HCT116 (cell line): ENCODE measurements around the gene ROR2. TPM values are rescaled to one million over a fixed set of nuclear protein-coding genes. Genes with fewer than 3 reads are reported as not detected.

Experiments
- ATAC-seq: fragments of 200-7000 bp; cut with Tn5 transposase; 2 replicates; pipeline ENCODE4 v1.9.1; 2020; ENCODE audit warnings: mild to moderate bottlenecking, moderate library complexity
- BruUV-seq: library from RNA; stranded (reverse); fragments of 400-500 nt; replicated peaks from 2 replicates; lab custom pipeline; 2021; lab: Mats Ljungman, UMichigan
- CTCF ChIA-PET: fragments of 300-600 bp; sonication (Branson Sonifier 250); formaldehyde crosslinking; loops from one replicate; lab custom pipeline; 2021; ENCODE audit warnings: antibody characterized with exemption; lab: Charles Lee
- POLR2A ChIA-PET: fragments of 300-600, 350-600 bp; sonication (Branson Sonifier 250); formaldehyde crosslinking; loops from one replicate; lab custom pipeline; 2021; ENCODE audit warnings: antibody characterized with exemption; lab: Charles Lee
- RAD21 ChIA-PET, 2 experiments: fragments of 300-600 bp; sonication (Branson Sonifier 250); formaldehyde crosslinking; loops; one replicate each; lab custom pipeline; 2023; ENCODE audit warnings: low total read pairs in 2 of 2; ENCODE audit not compliant: uncharacterized antibody in 2 of 2, unreplicated experiment in 2 of 2, low non-redundant PET in 1 of 2; lab: Charles Lee
- DNase-seq: peaks from one replicate; pipeline ENCODE4 v3.0.0-alpha.2; 2010; ENCODE audit warnings: low read depth, low spot score
- H2AFZ ChIP-seq: fragments of 200-600 bp; shearing (Covaris generic), sonication (generic); 2 replicates; pipeline ENCODE4 v1.6.1; 2017; ENCODE audit warnings: low read depth, mixed run types, mixed read lengths, antibody characterized with exemption, low read length; ENCODE audit not compliant: poor library complexity, severe bottlenecking
- H3K27ac ChIP-seq: 2 replicates; pipeline ENCODE4 v1.5.1; 2012; ENCODE audit warnings: low read depth, low read length
- H3K27me3 ChIP-seq: fragments of 200-600 bp; sonication (generic); 2 replicates; pipeline ENCODE4 v1.6.1; 2016; ENCODE audit warnings: mixed run types, low read length, mixed read lengths; ENCODE audit not compliant: insufficient read depth
- H3K36me3 ChIP-seq, 2 experiments: fragments of 200-500 bp in 1 of 2; fragments of 200-600 bp in 1 of 2; sonication (Bioruptor generic) in 1 of 2; sonication (generic) in 1 of 2; 2 replicates each; pipeline versions ENCODE4 v1.5.1 to v1.6.1; 2014 to 2016; ENCODE audit warnings: low read length in 2 of 2, inconsistent platforms in 1 of 2, mixed read lengths in 1 of 2, mixed run types in 1 of 2; ENCODE audit not compliant: insufficient read depth in 2 of 2, control insufficient read depth in 1 of 2
- H3K4me1 ChIP-seq, 2 experiments: fragments of 200-600 bp in 1 of 2; sonication (generic) in 1 of 2; 2 replicates each; pipeline versions ENCODE4 v1.5.1 to v1.6.1; 2012 to 2017; ENCODE audit warnings: low read length in 2 of 2, inconsistent platforms in 1 of 2, mild to moderate bottlenecking in 1 of 2, mixed read lengths in 1 of 2, mixed run types in 1 of 2, moderate library complexity in 1 of 2; ENCODE audit not compliant: insufficient read depth in 2 of 2, control insufficient read depth in 1 of 2
- H3K4me2 ChIP-seq: fragments of 200-600 bp; sonication (generic); 2 replicates; pipeline ENCODE4 v1.6.1; 2017; ENCODE audit warnings: mixed run types, low read length, mixed read lengths
- H3K4me3 ChIP-seq, 2 experiments: fragments of 200-600 bp in 1 of 2; sonication (generic) in 1 of 2; replicated peaks in 1 of 2; 2 replicates each; pipeline ENCODE4 v1.5.1; 2011 to 2016; ENCODE audit warnings: low read length in 2 of 2, control low read depth in 1 of 2, low read depth in 1 of 2, mild to moderate bottlenecking in 1 of 2, mixed read lengths in 1 of 2, mixed run types in 1 of 2
- H3K79me2 ChIP-seq: fragments of 200-600 bp; sonication (generic); 2 replicates; pipeline ENCODE4 v1.6.1; 2017; ENCODE audit warnings: mild to moderate bottlenecking, mixed run types, low read length, moderate library complexity, mixed read lengths; ENCODE audit not compliant: insufficient read depth
- H3K9ac ChIP-seq: fragments of 200-600 bp; sonication (generic); 2 replicates; pipeline ENCODE4 v1.6.1; 2016; ENCODE audit warnings: low read length, mixed read lengths
- H3K9me2 ChIP-seq: fragments of 200-600 bp; sonication (generic), shearing (Covaris generic); 2 replicates; pipeline ENCODE4 v1.6.1; 2017; ENCODE audit warnings: mixed run types, mild to moderate bottlenecking, moderate library complexity; ENCODE audit not compliant: insufficient read depth
- H3K9me3 ChIP-seq, 2 experiments: fragments of 200-500 bp in 1 of 2; fragments of 200-600 bp in 1 of 2; sonication (Bioruptor generic) in 1 of 2; sonication (generic) in 1 of 2; 2 replicates each; pipeline ENCODE4 v1.6.1; 2014 to 2017; ENCODE audit warnings: low read length in 2 of 2, mixed read lengths in 2 of 2, inconsistent platforms in 1 of 2, low read depth in 1 of 2, mild to moderate bottlenecking in 1 of 2, mixed run types in 1 of 2, moderate library complexity in 1 of 2; ENCODE audit not compliant: control insufficient read depth in 1 of 2, insufficient read depth in 1 of 2
- H4K20me1 ChIP-seq: fragments of 200-600 bp; sonication (generic), shearing (Covaris generic); 2 replicates; pipeline ENCODE4 v1.6.1; 2017; ENCODE audit warnings: mixed run types, mild to moderate bottlenecking, moderate library complexity; ENCODE audit not compliant: insufficient read depth
- CBX3 ChIP-seq: IDR thresholded peaks from 2 replicates; pipeline ENCODE4 v1.6.1; 2012; ENCODE audit warnings: low read depth
- CTCF ChIP-seq, 3 experiments: fragments of 200-600 bp in 1 of 3; sonication (generic) in 1 of 3; IDR thresholded peaks in 2 of 3; conservative IDR thresholded peaks in 1 of 3; 2 replicates each; pipeline ENCODE4 v1.5.1; 2012 to 2017; ENCODE audit warnings: low read depth in 2 of 3, low read length in 2 of 3, antibody characterized with exemption in 1 of 3, borderline replicate concordance in 1 of 3, control low read depth in 1 of 3, mild to moderate bottlenecking in 1 of 3, mixed read lengths in 1 of 3, mixed run types in 1 of 3, moderate library complexity in 1 of 3; ENCODE audit not compliant: insufficient read depth in 1 of 3
- EGR1 ChIP-seq: IDR thresholded peaks from 2 replicates; pipeline ENCODE4 v1.6.1; 2012; ENCODE audit warnings: low read depth
- EZH2 ChIP-seq: fragments of 200-600 bp; sonication (generic); IDR thresholded peaks from 2 replicates; pipeline ENCODE4 v1.6.1; 2017; ENCODE audit warnings: antibody characterized with exemption, mixed run types
- EZH2phosphoT487 ChIP-seq: fragments of 200-600 bp; IDR thresholded peaks from 2 replicates; pipeline ENCODE4 v1.6.1; 2018; ENCODE audit warnings: antibody characterized with exemption, borderline replicate concordance
- MAX ChIP-seq: IDR thresholded peaks from 2 replicates; pipeline ENCODE4 v1.6.1; 2012
- POLR2A ChIP-seq: IDR thresholded peaks from 2 replicates; pipeline ENCODE4 v1.7.0; 2011; ENCODE audit warnings: borderline replicate concordance; ENCODE audit not compliant: insufficient read depth, insufficient read length; ENCODE audit errors: extremely low read depth
- POLR2AphosphoS5 ChIP-seq: IDR thresholded peaks from 2 replicates; pipeline ENCODE4 v1.6.1; 2011; ENCODE audit warnings: mild to moderate bottlenecking, low read depth, low read length, moderate library complexity
- RAD21 ChIP-seq: IDR thresholded peaks from 2 replicates; pipeline ENCODE4 v1.6.1; 2012; ENCODE audit warnings: low read depth, mild to moderate bottlenecking
- REST ChIP-seq: IDR thresholded peaks from 2 replicates; pipeline ENCODE4 v1.6.1; 2012; ENCODE audit warnings: low read depth
- SP1 ChIP-seq: IDR thresholded peaks from 2 replicates; pipeline ENCODE4 v1.6.1; 2012; ENCODE audit warnings: low read depth
- SRF ChIP-seq: IDR thresholded peaks from 2 replicates; pipeline ENCODE4 v1.6.1; 2012; ENCODE audit warnings: low read depth
- TCF7L2 ChIP-seq: IDR thresholded peaks from 2 replicates; pipeline ENCODE4 v1.7.0; 2011; ENCODE audit warnings: borderline replicate concordance, inconsistent platforms; ENCODE audit not compliant: insufficient read depth, insufficient read length; ENCODE audit errors: extremely low read depth
- YY1 ChIP-seq: IDR thresholded peaks from 2 replicates; pipeline ENCODE4 v1.6.1; 2011; ENCODE audit warnings: low read length, low read depth, moderate library complexity, mild to moderate bottlenecking; ENCODE audit not compliant: insufficient replicate concordance; ENCODE audit errors: extremely low read depth
- ZFX ChIP-seq: fragments of 450-650 bp; IDR thresholded peaks from 2 replicates; pipeline ENCODE4 v1.6.1; 2017
- ZNF274 ChIP-seq: fragments of 200-500 bp; sonication (Bioruptor generic); IDR thresholded peaks from 2 replicates; pipeline ENCODE4 v1.6.1; 2014; ENCODE audit warnings: mild to moderate bottlenecking, low read depth, low read length, inconsistent platforms
- intact Hi-C: fragments of 100-400 bp; cut with micrococcal nuclease; formaldehyde crosslinking; loops from 2 replicates; pipeline ENCODE4 v1.10.0; 2022
- total RNA-seq: library from RNA; stranded (reverse); gene quantifications from one replicate; pipeline ENCODE4 v1.2.1, GENCODE V29; 2021; ENCODE audit not compliant: unreplicated experiment
- TF ChIP-seq, protein P1 (sequence below): IDR thresholded peaks from 2 replicates; pipeline ENCODE4 v1.6.1; 2012

The ROR2 gene
- total RNA-seq, 1 experiment from 2014 or later: 15.7 TPM

- Histone ChIP-seq H3K36me3 (no peaks in the 10 kb centered on the region), H3K27ac (no peak overlapping the region), H2AFZ (no peak overlapping the region), H3K4me2 (no peak overlapping the region), H3K79me2 (no peaks in the 10 kb centered on the region), H3K4me3 (no peak overlapping the region), H3K9me3 (peaks cover 0 to 3% of the 10 kb centered on the region in 2 experiments; a peak in 1 of 4 replicates), H3K4me1 (no peaks in the 10 kb centered on the region), H3K9me2 (no peaks in the 10 kb centered on the region), H3K27me3 (no peaks in the 10 kb centered on the region), H4K20me1 (no peaks in the 10 kb centered on the region), H3K9ac (no peak overlapping the region)
- intact Hi-C loops: no loop called here
- ChIA-PET RAD21 (no interaction called here), CTCF (no interaction called here), POLR2A (no interaction called here)
- no peak for DNase-seq
- TF ChIP-seq CBX3 (no peak), YY1 (no peak), TCF7L2 (no peak)
- no TSS peak for BruUV-seq
- no peak for ATAC-seq
These were observed 400.9 kb downstream of the ROR2 start for GRCh38 chr9:91549177-91549576.

GRCh38 chr9:91547081-91547480 lies 402.9 kb downstream of the ROR2 start:
- intact Hi-C loops: no loop called here
- no peak overlapping the region for H3K4me3 ChIP-seq
- H3K36me3 ChIP-seq: no peaks in the 10 kb centered on the region
- no peaks in the 10 kb centered on the region for H3K9me2 ChIP-seq
- no peaks in the 10 kb centered on the region for H4K20me1 ChIP-seq
- H3K79me2 ChIP-seq: no peaks in the 10 kb centered on the region
- H3K27me3 ChIP-seq: no peaks in the 10 kb centered on the region
- ATAC-seq: no peak
- no peak overlapping the region for H3K9ac ChIP-seq
- DNase-seq: no peak
- RAD21 ChIA-PET: no interaction called here
- H3K4me1 ChIP-seq: no peaks in the 10 kb centered on the region
- no peak overlapping the region for H2AFZ ChIP-seq
- H3K4me2 ChIP-seq: no peak overlapping the region
- CTCF ChIA-PET: no interaction called here
- BruUV-seq: no TSS peak
- peaks cover 0 to 3% of the 10 kb centered on the region in 2 experiments; a peak in 1 of 4 replicates for H3K9me3 ChIP-seq
- POLR2A ChIA-PET: no interaction called here
- no peak overlapping the region for H3K27ac ChIP-seq
- TF ChIP-seq SP1: no peak
- no peak for TF ChIP-seq EZH2
- TF ChIP-seq POLR2A: no peak
- TF ChIP-seq ZFX: no peak
- no peak for TF ChIP-seq SRF
- TF ChIP-seq CTCF (IDR thresholded peaks at IDR 0.05 in 2 of 3, conservative IDR thresholded peaks at IDR 0.05 in 1 of 3; ENCODE audit: borderline replicate concordance in 1 of 3, insufficient read depth in 1 of 3, low read depth in 2 of 3, low read length in 2 of 3): no peak
- TF ChIP-seq ZNF274: no peak
- no peak for TF ChIP-seq REST
- no peak for TF ChIP-seq EGR1
- TF ChIP-seq EZH2phosphoT487: no peak
- TF ChIP-seq, protein P1, sequence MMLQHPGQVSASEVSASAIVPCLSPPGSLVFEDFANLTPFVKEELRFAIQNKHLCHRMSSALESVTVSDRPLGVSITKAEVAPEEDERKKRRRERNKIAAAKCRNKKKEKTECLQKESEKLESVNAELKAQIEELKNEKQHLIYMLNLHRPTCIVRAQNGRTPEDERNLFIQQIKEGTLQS: no peak
- TF ChIP-seq MAX: no peak
- no peak for TF ChIP-seq RAD21
- no peak for TF ChIP-seq POLR2AphosphoS5
